ENCODE results near the gene SDCBP2. TPM values are rescaled to one million over a fixed set of nuclear protein-coding genes. Genes with fewer than 3 reads are reported as not detected.

The SDCBP2 gene
- polyA plus RNA-seq, 2 of the 4 experiments (the other 2 are of a cell fraction) = 0.35 to 0.58 TPM

DNA sequence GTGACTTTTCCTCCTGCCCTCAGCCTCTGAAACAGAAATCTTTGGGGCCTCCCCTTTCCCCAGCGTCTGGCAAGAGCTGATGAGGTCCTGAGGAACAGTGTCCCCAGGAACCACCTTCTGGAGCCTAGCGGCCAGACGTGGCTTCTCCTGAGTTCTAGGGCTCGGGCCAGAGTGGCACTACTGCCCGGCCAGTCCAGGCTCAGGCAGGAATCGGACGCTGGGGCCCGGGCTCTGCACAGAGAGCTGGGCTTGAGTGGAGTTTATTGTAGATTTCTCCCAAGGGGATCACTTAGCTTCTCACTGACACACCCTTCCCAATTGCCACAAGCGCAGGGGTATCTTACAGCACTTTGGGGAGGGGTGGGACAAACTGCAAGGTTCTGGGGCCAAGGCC lies 20.2 kb downstream of the SDCBP2 start:
- ChIA-PET POLR2A (no interaction called here), CTCF (interaction anchor here (1.2 kb wide), 1 partner anchor 13 kb away, joined by 3 read pairs; no protein-coding TSS in a partner anchor)
- Histone ChIP-seq H3K4me1 (peaks cover 2% of the 10 kb centered on the region; the same call in 1 of the 3 replicates), H3K9me3 (no peaks in the 10 kb centered on the region), H3K27ac (no peak overlapping the region), H3K4me2 (no peak overlapping the region), H3K4me3 (no peak overlapping the region)
- no peak for ATAC-seq
- TF ChIP-seq ZC3H11A (IDR thresholded peaks at IDR 0.05) (no peak), ZSCAN20 (CRISPR knock-in tag; IDR thresholded peaks at IDR 0.05) (no peak), NR3C1 (IDR thresholded peaks at IDR 0.05) (no peak), EHF (CRISPR knock-in tag; IDR thresholded peaks at IDR 0.05) (no peak), FOSB (CRISPR knock-in tag; IDR thresholded peaks at IDR 0.05) (no peak), NPAS2 (CRISPR knock-in tag; IDR thresholded peaks at IDR 0.05; ENCODE audit: borderline replicate concordance) (no peak), PHF8 (IDR thresholded peaks at IDR 0.05; ENCODE audit: borderline replicate concordance, low read depth) (no peak)
- DNase-seq (ENCODE audit: low read depth in 1 of 2, low spot score in 1 of 2) = no peak
- 90% methylated on average over 9 of the region's 9 CpGs for WGBS (ENCODE audit: missing lambda C conversion rate)
- no peak for FAIRE-seq

DNA sequence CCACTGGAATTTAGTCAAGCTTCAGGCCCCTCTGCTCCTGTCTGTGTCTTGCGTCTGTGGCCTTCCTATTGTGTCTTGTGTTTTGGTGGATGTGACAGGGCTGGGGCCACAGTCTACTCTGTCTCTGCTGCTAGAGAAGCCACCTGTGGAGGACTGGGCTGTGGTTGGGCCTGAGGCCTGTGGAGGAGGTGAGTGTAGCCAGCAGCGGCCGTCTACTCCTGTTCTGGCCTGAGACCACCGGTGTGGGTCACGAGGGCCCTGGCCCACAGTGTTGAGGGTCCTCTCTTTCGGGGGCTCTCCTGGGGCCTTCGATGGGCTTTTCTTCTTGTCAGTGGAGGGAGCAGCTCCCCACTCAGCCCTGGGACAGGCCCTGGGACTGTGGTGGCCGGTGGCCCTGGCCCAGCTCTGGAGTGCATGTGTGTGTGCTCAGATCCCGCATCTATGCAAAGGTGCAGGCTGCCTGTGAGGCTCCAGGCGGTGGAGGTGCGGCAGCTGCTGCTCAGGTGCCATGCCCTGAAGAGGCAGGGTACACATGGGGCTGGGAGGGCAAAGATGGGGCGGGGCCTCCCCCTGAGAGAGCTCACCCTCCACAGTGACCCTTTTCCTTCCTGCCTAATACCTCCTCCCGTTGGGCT lies 20.8 kb downstream of the SDCBP2 start:
- ATAC-seq = no peak
- Histone ChIP-seq H3K4me3 (no peak overlapping the region), H3K9me3 (no peaks in the 10 kb centered on the region), H3K4me1 (no peaks in the 10 kb centered on the region), H3K27ac (no peak overlapping the region), H3K4me2 (no peak overlapping the region)
- 80% methylated on average over 13 of the region's 13 CpGs for WGBS (ENCODE audit: missing lambda C conversion rate)
- FAIRE-seq = no peak
- ChIA-PET CTCF (interaction anchor here (1.2 to 1.4 kb wide), 2 partner anchors 14 to 151 kb away, joined by 3 read pairs; no protein-coding TSS in a partner anchor), POLR2A (no interaction called here)
- no peak for DNase-seq (ENCODE audit: low read depth in 1 of 2, low spot score in 1 of 2)
- TF ChIP-seq, protein P1, sequence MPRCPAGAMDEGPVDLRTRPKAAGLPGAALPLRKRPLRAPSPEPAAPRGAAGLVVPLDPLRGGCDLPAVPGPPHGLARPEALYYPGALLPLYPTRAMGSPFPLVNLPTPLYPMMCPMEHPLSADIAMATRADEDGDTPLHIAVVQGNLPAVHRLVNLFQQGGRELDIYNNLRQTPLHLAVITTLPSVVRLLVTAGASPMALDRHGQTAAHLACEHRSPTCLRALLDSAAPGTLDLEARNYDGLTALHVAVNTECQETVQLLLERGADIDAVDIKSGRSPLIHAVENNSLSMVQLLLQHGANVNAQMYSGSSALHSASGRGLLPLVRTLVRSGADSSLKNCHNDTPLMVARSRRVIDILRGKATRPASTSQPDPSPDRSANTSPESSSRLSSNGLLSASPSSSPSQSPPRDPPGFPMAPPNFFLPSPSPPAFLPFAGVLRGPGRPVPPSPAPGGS (IDR thresholded peaks at IDR 0.05) = no peak
- TF ChIP-seq RCOR1 (IDR thresholded peaks at IDR 0.05; ENCODE audit: low read depth, low read length) (no peak), CTCF (IDR thresholded peaks at IDR 0.05) (no peak), MAFK (IDR thresholded peaks at IDR 0.05; ENCODE audit: partially characterized antibody) (no peak), KDM5A (IDR thresholded peaks at IDR 0.05) (no peak), RARB (CRISPR knock-in tag; IDR thresholded peaks at IDR 0.05) (no peak), TFCP2L1 (CRISPR knock-in tag; IDR thresholded peaks at IDR 0.05) (no peak), MYC (IDR thresholded peaks at IDR 0.05; ENCODE audit: borderline replicate concordance, low read length) (no peak), ZC3H11A (IDR thresholded peaks at IDR 0.05) (no peak), SMC3 (IDR thresholded peaks at IDR 0.05) (no peak), EHMT2 (IDR thresholded peaks at IDR 0.05; ENCODE audit: low read depth) (no peak), RNF2 (IDR thresholded peaks at IDR 0.05; ENCODE audit: borderline replicate concordance, low read depth) (no peak), ESRRA (IDR thresholded peaks at IDR 0.05; ENCODE audit: borderline replicate concordance, low read length) (no peak), NFE2L2 (conservative IDR thresholded peaks at IDR 0.05; ENCODE audit: low read length) (no peak)
- TF ChIP-seq, protein P2, sequence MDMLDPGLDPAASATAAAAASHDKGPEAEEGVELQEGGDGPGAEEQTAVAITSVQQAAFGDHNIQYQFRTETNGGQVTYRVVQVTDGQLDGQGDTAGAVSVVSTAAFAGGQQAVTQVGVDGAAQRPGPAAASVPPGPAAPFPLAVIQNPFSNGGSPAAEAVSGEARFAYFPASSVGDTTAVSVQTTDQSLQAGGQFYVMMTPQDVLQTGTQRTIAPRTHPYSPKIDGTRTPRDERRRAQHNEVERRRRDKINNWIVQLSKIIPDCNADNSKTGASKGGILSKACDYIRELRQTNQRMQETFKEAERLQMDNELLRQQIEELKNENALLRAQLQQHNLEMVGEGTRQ (IDR thresholded peaks at IDR 0.05) = no peak
- TF ChIP-seq, protein P3, sequence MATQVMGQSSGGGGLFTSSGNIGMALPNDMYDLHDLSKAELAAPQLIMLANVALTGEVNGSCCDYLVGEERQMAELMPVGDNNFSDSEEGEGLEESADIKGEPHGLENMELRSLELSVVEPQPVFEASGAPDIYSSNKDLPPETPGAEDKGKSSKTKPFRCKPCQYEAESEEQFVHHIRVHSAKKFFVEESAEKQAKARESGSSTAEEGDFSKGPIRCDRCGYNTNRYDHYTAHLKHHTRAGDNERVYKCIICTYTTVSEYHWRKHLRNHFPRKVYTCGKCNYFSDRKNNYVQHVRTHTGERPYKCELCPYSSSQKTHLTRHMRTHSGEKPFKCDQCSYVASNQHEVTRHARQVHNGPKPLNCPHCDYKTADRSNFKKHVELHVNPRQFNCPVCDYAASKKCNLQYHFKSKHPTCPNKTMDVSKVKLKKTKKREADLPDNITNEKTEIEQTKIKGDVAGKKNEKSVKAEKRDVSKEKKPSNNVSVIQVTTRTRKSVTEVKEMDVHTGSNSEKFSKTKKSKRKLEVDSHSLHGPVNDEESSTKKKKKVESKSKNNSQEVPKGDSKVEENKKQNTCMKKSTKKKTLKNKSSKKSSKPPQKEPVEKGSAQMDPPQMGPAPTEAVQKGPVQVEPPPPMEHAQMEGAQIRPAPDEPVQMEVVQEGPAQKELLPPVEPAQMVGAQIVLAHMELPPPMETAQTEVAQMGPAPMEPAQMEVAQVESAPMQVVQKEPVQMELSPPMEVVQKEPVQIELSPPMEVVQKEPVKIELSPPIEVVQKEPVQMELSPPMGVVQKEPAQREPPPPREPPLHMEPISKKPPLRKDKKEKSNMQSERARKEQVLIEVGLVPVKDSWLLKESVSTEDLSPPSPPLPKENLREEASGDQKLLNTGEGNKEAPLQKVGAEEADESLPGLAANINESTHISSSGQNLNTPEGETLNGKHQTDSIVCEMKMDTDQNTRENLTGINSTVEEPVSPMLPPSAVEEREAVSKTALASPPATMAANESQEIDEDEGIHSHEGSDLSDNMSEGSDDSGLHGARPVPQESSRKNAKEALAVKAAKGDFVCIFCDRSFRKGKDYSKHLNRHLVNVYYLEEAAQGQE (IDR thresholded peaks at IDR 0.05) = no peak
- TF ChIP-seq, protein P4, sequence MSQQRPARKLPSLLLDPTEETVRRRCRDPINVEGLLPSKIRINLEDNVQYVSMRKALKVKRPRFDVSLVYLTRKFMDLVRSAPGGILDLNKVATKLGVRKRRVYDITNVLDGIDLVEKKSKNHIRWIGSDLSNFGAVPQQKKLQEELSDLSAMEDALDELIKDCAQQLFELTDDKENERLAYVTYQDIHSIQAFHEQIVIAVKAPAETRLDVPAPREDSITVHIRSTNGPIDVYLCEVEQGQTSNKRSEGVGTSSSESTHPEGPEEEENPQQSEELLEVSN (IDR thresholded peaks at IDR 0.05; ENCODE audit: borderline replicate concordance, low read depth) = no peak
